Activated naive CD4-positive, alpha-beta T cell (primary cell): ENCODE results near the gene CHMP2B.
"Not testable (repeated sequence)": the region's sequence is repeated elsewhere in the genome, so short reads cannot be mapped to it uniquely, and the experiment has no call there.

ENCODE experiments used
- DNase-seq, 4 experiments: peaks; one replicate each; lab custom pipeline; 2025; lab: John Stamatoyannopoulos, UW

The CHMP2B gene

DNA sequence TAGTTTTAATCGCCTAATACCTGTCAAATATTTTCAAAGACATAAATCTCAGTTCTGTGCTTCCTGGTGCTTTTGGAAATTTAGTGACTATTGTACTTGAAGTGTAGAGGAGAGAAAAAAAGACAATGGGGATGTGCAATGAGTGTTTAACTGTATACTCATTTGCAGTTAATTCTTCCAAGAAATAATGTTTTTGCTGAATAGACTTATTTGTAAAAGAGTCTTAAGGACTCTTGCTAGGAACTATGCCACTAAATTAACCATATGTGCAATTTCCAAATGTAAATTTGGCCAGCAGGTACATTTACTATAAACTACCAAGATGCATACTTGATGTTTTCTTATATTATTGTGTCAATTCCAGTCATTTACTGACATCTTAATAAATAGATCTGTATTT is 2.0 kb downstream of the CHMP2B start:
- no peak for DNase-seq

GRCh38 chr3:87233805-87234204 is 6.7 kb downstream of the CHMP2B start:
- DNase-seq: no peak

GRCh38 chr3:87236093-87236492 is 9.0 kb downstream of the CHMP2B start:
- no peak for DNase-seq

GRCh38 chr3:87246662-87247429 is 19.7 kb downstream of the CHMP2B start:
- DNase-seq: no peak

DNA sequence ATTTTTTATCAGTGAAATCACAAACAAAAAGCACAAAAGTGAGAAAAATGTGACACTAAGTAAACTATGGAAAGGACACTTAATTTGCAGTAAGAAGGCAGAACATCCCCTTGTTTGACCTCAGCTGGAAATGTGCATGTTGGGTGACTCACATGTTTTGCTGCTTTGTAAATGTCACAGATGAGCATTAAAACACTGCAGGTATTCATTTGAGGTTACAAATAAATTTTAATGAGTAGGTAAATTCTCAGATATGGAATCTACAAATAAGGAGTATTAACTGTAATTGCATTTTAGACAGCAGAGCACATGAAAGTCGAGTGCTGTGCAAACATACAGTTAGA is 20.3 kb downstream of the CHMP2B start:
- DNase-seq: no peak

DNA sequence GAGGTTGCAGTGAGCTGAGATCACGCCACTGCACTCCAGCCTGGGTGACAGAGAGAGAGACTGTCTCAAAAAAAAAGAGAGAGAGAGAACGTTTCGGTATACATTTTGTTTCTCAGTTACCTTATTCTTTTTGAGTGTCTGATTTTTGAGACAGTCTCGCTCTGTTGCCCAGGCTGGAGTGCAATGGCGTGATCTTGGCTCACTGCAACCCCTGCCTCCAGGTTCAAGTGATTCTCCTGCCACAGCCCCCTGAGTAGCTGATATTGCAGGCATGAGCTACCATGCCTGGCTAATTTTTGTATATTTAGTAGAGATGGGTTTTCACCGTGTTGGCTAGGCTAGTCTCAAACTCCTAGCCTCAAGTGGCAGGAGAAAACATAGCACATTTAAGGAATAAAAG is 21.1 kb downstream of the CHMP2B start:
- DNase-seq: not testable (repeated sequence)

DNA sequence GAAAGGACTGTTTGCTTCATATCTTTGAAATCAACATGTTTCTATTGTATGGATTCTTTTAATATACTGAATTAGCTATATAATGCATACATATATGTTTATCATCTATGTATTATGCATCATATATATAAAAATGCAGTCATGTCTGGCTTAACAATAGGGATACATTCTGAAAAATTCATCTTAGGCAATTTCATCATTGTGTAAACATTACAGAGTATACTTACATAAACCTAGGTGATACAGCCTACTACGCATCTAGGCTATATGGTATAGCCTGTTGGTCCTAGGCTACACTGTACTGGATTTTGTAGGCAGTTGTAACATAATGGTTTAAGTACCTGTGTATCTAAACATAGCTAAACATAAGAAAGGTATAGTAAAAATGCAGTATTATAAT is 21.7 kb downstream of the CHMP2B start:
- DNase-seq: no peak

DNA sequence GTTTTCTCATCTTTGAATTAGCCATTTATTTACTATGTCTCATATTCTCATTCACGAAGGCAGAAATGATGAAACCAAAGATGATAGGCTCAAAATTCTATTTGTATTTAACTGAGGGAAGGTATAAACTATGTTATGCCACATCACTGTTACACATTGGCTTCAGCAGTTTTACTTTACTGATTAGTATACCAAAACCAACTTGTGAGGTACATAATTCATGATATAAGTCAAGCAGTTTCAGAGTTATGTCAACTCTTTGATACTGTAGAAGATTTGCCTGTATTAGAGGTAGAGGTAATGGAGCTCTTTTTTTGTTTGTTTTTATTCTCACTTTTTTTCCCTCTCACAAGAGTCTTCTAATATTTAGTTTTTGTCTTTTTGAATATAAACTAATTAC is 22.9 kb downstream of the CHMP2B start:
- no peak for DNase-seq

GRCh38 chr3:87260270-87260669 is 33.2 kb downstream of the CHMP2B start:
- peak in 1 of 4 experiments; percentile 1 for DNase-seq

DNA sequence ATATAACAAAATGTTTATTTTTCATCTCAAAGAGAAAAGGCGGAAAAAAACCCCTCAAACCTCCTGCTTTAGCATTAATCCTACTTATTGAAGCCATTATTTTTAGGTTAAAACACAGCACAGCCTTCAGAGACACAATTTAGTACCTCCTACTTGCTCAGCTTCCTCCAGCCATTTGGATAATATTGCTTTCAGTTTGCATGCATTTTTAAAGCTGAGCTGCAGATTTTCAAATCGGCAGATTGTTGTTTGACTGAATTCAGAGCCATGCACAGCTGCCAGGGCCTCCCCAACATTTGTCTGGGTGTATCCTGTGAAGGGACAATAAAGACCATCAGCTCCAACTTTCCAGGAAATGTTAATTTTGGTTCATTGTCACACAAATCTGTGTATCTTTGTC is 34.8 kb downstream of the CHMP2B start:
- no peak for DNase-seq

- DNase-seq: no peak
These were observed 41.0 kb downstream of the CHMP2B start for GRCh38 chr3:87267953-87268645.

DNA sequence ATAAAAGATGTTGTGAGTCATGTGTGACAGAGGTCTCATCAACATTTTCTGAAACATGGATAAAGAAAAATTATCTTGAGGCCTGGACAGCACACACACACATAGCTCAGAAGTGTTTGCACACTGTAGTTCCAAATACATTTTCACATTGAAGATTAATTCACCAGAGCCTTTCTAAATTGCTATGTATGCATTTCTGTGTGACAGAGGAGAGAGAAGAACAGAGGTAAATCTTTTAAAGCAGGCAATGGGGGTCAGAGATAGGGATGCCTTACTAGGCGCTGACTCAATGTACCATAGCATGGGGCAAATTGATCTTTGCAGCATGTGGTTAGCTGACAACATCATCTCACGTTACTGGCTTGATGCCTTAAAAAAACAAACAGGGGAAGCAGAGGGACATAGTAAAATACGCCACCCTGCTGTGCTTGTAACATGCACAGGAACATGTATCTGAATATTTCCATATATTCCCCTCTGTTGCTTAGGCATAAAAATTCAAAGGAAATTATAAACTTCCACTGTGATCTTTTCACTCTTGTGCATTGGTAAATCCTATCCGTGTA is 41.6 kb downstream of the CHMP2B start:
- no peak for DNase-seq

DNA sequence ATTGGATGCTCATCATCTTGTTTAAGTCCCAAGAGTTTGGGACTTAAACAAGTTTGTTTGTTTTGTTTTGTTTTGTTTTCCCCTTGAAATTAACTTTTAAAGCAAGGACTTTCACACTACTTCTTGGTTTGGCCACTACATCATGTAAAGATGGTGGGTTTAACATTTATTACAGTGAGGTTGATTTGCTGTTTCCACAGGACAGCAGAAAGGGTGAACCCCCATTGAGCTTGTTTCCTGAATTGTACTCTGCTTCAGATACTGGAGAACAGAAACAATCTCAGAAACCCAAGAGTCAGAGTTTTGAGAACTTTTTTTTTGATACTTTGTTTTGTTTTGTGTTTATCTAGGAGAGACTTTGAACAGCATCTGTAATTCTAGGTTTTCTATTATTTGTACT is 42.6 kb downstream of the CHMP2B start:
- DNase-seq: no peak

- no peak for DNase-seq
These were observed 44.0 kb downstream of the CHMP2B start for GRCh38 chr3:87270908-87271700.

GRCh38 chr3:87272718-87273341 is 45.7 kb downstream of the CHMP2B start:
- DNase-seq: no peak

DNA sequence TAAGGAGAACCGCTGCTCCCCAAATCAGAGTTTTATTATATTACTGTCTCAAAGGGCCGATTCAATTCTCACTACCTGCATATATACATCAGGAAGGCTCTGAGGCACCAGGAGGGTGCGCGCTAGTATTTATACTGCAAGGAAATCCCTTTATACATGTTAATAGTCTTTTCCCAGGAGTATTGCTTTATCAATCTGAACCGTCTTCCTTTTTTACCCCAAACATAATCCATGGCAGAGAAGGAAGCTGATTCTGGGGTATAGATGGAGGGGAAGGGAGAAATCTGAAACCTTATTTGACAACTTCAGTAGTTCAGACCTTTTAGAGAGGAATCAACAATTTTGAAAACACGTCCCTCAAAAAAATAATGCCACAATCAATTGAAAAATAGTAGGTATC is 49.4 kb downstream of the CHMP2B start, which contains the start of gene POU1F1:
POU1F1 (minus strand) TSS at position 101 of the 400 bp plus-strand sequence. CDS start 122 bp downstream, outside the sequence.
- DNase-seq: no peak

- no peak for DNase-seq
These were observed 59.9 kb downstream of the CHMP2B start for GRCh38 chr3:87287011-87287410.

- DNase-seq: no peak
These were observed 61.3 kb downstream of the CHMP2B start for GRCh38 chr3:87288446-87288845.

DNA sequence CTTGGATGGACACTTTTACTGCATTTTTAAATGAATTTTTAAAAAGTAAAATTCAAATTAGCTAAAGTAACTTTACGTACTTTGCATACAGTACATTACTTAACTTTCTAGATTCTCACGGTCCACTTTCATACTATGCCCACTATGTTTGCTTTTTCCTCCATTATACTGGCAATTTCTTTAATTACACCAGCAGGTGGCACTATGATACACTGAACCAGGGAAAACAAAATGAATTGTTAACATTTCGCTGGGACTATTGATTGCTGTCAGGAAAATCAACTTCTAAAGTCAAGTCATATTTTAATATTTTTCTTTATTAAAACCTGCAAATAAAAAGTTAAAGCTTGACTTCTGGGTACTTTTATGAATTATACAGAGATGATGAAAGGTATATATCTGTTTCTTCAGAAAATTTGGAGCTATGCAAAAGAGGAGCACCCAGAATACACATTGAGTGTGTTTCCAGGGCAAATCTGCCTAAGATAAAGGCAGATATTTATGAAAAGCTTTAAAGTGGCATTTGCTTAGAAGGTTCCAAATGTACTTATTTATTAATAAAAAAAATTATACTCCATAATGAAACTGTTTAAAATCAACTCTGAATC is 71.1 kb downstream of the CHMP2B start:
- DNase-seq: no peak

GRCh38 chr3:87305031-87305430 is 77.9 kb downstream of the CHMP2B start:
- DNase-seq: not testable (repeated sequence)
